Upper lobe of left lung (tissue), 4 donors: Measurements from ENCODE around the gene NISCH.

ENCODE experiments used
- POLR2A ChIP-seq, 4 donors: fragments of 450-650 bp; IDR thresholded peaks; one replicate each; pipeline ENCODE4 v1.5.1; 2016 to 2017; ENCODE audit warnings: antibody characterized with exemption in 4 of 4, mild to moderate bottlenecking in 2 of 4
- TF ChIP-seq, protein P1 (sequence below), 6 experiments: fragments of 450-650 bp in 4 of 6; fragments of 200-600 bp in 2 of 6; sonication (generic) in 2 of 6; IDR thresholded peaks; one replicate each; pipeline ENCODE4 v1.5.1; 2016 to 2019; ENCODE audit warnings: antibody characterized with exemption in 6 of 6

DNA sequence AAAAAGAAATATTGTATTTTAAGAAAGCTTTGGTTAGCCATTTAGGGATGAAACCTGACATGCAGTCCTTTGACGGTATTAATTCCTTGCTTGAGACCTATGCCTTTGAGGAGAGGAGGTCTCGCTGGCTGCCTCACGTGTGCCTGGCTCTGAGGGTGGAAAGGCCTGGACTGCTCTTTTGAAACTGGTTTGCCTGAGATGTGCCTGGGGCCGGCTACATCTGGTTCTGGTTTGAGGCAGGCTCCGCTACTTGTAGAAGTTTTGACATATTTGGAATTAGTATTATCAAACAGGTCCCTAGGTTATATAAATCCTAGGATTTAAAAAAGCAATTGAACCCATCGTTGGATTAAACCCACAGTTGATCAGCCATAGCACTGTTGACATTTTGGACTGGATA is 6.5 kb downstream of the NISCH start:
- TF ChIP-seq, protein P1, sequence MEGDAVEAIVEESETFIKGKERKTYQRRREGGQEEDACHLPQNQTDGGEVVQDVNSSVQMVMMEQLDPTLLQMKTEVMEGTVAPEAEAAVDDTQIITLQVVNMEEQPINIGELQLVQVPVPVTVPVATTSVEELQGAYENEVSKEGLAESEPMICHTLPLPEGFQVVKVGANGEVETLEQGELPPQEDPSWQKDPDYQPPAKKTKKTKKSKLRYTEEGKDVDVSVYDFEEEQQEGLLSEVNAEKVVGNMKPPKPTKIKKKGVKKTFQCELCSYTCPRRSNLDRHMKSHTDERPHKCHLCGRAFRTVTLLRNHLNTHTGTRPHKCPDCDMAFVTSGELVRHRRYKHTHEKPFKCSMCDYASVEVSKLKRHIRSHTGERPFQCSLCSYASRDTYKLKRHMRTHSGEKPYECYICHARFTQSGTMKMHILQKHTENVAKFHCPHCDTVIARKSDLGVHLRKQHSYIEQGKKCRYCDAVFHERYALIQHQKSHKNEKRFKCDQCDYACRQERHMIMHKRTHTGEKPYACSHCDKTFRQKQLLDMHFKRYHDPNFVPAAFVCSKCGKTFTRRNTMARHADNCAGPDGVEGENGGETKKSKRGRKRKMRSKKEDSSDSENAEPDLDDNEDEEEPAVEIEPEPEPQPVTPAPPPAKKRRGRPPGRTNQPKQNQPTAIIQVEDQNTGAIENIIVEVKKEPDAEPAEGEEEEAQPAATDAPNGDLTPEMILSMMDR (IDR thresholded peaks at IDR 0.05), result no peak
- no peak for TF ChIP-seq POLR2A (IDR thresholded peaks at IDR 0.05)
